Right renal pelvis (tissue), 4 donors: ENCODE results near the gene TREML4. TPM values are rescaled to one million over a fixed set of nuclear protein-coding genes. Genes with fewer than 3 reads are reported as not detected.

ENCODE experiments used
- DNase-seq, 4 donors: peaks; one replicate each; pipeline ENCODE4 v3.0.0-alpha.2; 2013; ENCODE audit warnings: low read depth in 4 of 4, low spot score in 3 of 4, missing footprints in 1 of 4
- polyA plus RNA-seq, 4 donors: library from polyadenylated mRNA; unstranded; fragments of 120-200 nt; gene quantifications; one replicate each; pipeline ENCODE4 v1.2.1, GENCODE V29; 2013; ENCODE audit not compliant: insufficient read length in 4 of 4

The TREML4 gene
- polyA plus RNA-seq, 4 donors = not detected

- no peak for DNase-seq
Measured at GRCh38 chr6:41280381-41281057, 52.4 kb downstream of the TREML4 start.

GRCh38 chr6:41283600-41283999 lies 55.5 kb downstream of the TREML4 start:
- no peak for DNase-seq

- DNase-seq = peak in 3 of 4 donors; percentile 7 to 31 (median 20)
Measured at GRCh38 chr6:41284726-41285125, 56.6 kb downstream of the TREML4 start.

GRCh38 chr6:41286544-41287346 lies 58.6 kb downstream of the TREML4 start, which contains the start of gene TREM1:
Gene TREM1, minus strand, starts transcription at chr6:41286682. Its CDS starts 27 bp downstream, at chr6:41286655.
- no peak for DNase-seq

- no peak for DNase-seq
Measured at GRCh38 chr6:41288030-41288753, 60.0 kb downstream of the TREML4 start.

Other genes with a start within 250 kb of the TREML4 start
- 1 to 10 TPM; 5.3 to 7.9 (median 6.1) TPM for gene UNC5CL, start 189.1 kb upstream of the TREML4 start, polyA plus RNA-seq
- gene TSPO2, start 185.9 kb upstream of the TREML4 start, polyA plus RNA-seq = under 1 TPM in 3 of 4 donors, not detected in 1; 0.45 to 0.69 (median 0.66) TPM
- gene APOBEC2, start 175.1 kb upstream of the TREML4 start, polyA plus RNA-seq = under 1 TPM; 0.18 to 0.65 (median 0.23) TPM
- 10 to 100 TPM; 62.5 to 69.1 (median 63.9) TPM for gene OARD1, start 156.0 kb upstream of the TREML4 start, polyA plus RNA-seq
- 10 to 100 TPM; 45.2 to 52.0 (median 51.5) TPM for gene NFYA, start 155.4 kb upstream of the TREML4 start, polyA plus RNA-seq
- 1 to 10 TPM in 1 of 4 donors, under 1 TPM in 3; 0.52 to 1.2 (median 0.79) TPM for gene TREML1, start 74.0 kb upstream of the TREML4 start, polyA plus RNA-seq
- gene TREM2, start 65.2 kb upstream of the TREML4 start, polyA plus RNA-seq = under 1 TPM; 0.15 to 0.63 (median 0.42) TPM
- under 1 TPM; 0.04 to 0.40 (median 0.18) TPM for gene TREML2, start 27.2 kb upstream of the TREML4 start, polyA plus RNA-seq
- under 1 TPM in 1 of 4 donors, not detected in 3; 0.29 TPM for gene TREM1, start 58.3 kb downstream of the TREML4 start, polyA plus RNA-seq
- gene NCR2, start 107.3 kb downstream of the TREML4 start, polyA plus RNA-seq = not detected